ENCODE measurements around the gene INKA2.
"Not testable (repeated sequence)": the region's sequence is repeated elsewhere in the genome, so short reads cannot be mapped to it uniquely, and the experiment has no call there.

INKA2 gene

GRCh38 chr1:111742292-111742691, 3.1 kb upstream of the INKA2 start:
- H3K27ac ChIP-seq (ENCODE audit: insufficient read depth, low read length, poor library complexity, severe bottlenecking) = not testable (repeated sequence)

GRCh38 chr1:111739925-111740765, 950 bp upstream of the INKA2 start:
- DNase-seq = no peak

More at GRCh38 chr1:111742292-111742691, 3.1 kb upstream of the INKA2 start:
- not testable (repeated sequence) for H3K27me3 ChIP-seq (replicated peaks; ENCODE audit: control insufficient read depth, insufficient read depth, low read length, poor library complexity, severe bottlenecking); DNase-seq; H3K9me3 ChIP-seq (ENCODE audit: control insufficient read depth, low read length); H3K36me3 ChIP-seq (ENCODE audit: control insufficient read depth, insufficient read depth, low read length); H3K4me3 ChIP-seq (ENCODE audit: insufficient read depth, low read depth, low read length, poor library complexity, severe bottlenecking)
- peaks cover 13% of the 10 kb centered on the region for H3K4me1 ChIP-seq (ENCODE audit: control insufficient read depth, insufficient read depth, low read length, poor library complexity, severe bottlenecking)

GRCh38 chr1:111738436-111739193, 580 bp downstream of the INKA2 start:
- peak; percentile 33 to 47 (median 37) for DNase-seq
- Histone ChIP-seq H3K27ac (ENCODE audit: insufficient read depth, low read length, poor library complexity, severe bottlenecking) (peak overlapping the region; percentile 56), H3K4me3 (ENCODE audit: insufficient read depth, low read depth, low read length, poor library complexity, severe bottlenecking) (peak overlapping the region; percentile 88), H3K27me3 (replicated peaks; ENCODE audit: control insufficient read depth, insufficient read depth, low read length, poor library complexity, severe bottlenecking) (no peaks in the 10 kb centered on the region), H3K4me1 (ENCODE audit: control insufficient read depth, insufficient read depth, low read length, poor library complexity, severe bottlenecking) (peaks cover 13% of the 10 kb centered on the region), H3K9me3 (ENCODE audit: control insufficient read depth, low read length) (no peaks in the 10 kb centered on the region), H3K36me3 (ENCODE audit: control insufficient read depth, insufficient read depth, low read length) (no peaks in the 10 kb centered on the region)

More at GRCh38 chr1:111739925-111740765, 950 bp upstream of the INKA2 start:
- no peaks in the 10 kb centered on the region for H3K27me3 ChIP-seq (replicated peaks; ENCODE audit: control insufficient read depth, insufficient read depth, low read length, poor library complexity, severe bottlenecking)
- no peaks in the 10 kb centered on the region for H3K36me3 ChIP-seq (ENCODE audit: control insufficient read depth, insufficient read depth, low read length)
- H3K9me3 ChIP-seq (ENCODE audit: control insufficient read depth, low read length) = no peaks in the 10 kb centered on the region
- peaks cover 13% of the 10 kb centered on the region for H3K4me1 ChIP-seq (ENCODE audit: control insufficient read depth, insufficient read depth, low read length, poor library complexity, severe bottlenecking)
- peak overlapping the region; percentile 88 for H3K4me3 ChIP-seq (ENCODE audit: insufficient read depth, low read depth, low read length, poor library complexity, severe bottlenecking)
- no peak overlapping the region for H3K27ac ChIP-seq (ENCODE audit: insufficient read depth, low read length, poor library complexity, severe bottlenecking)

GRCh38 chr1:111738133-111738435, 1.1 kb downstream of the INKA2 start:
- peaks cover 13% of the 10 kb centered on the region for H3K4me1 ChIP-seq (ENCODE audit: control insufficient read depth, insufficient read depth, low read length, poor library complexity, severe bottlenecking)
- no peak overlapping the region for H3K27ac ChIP-seq (ENCODE audit: insufficient read depth, low read length, poor library complexity, severe bottlenecking)
- no peaks in the 10 kb centered on the region for H3K36me3 ChIP-seq (ENCODE audit: control insufficient read depth, insufficient read depth, low read length)
- H3K27me3 ChIP-seq (replicated peaks; ENCODE audit: control insufficient read depth, insufficient read depth, low read length, poor library complexity, severe bottlenecking) = no peaks in the 10 kb centered on the region
- no peak for DNase-seq
- peak overlapping the region; percentile 88 for H3K4me3 ChIP-seq (ENCODE audit: insufficient read depth, low read depth, low read length, poor library complexity, severe bottlenecking)
- H3K9me3 ChIP-seq (ENCODE audit: control insufficient read depth, low read length) = no peaks in the 10 kb centered on the region

GRCh38 chr1:111737216-111738132, 1.7 kb downstream of the INKA2 start:
- H3K9me3 ChIP-seq (ENCODE audit: control insufficient read depth, low read length) = no peaks in the 10 kb centered on the region
- H3K27me3 ChIP-seq (replicated peaks; ENCODE audit: control insufficient read depth, insufficient read depth, low read length, poor library complexity, severe bottlenecking) = no peaks in the 10 kb centered on the region
- peak overlapping the region; percentile 88 for H3K4me3 ChIP-seq (ENCODE audit: insufficient read depth, low read depth, low read length, poor library complexity, severe bottlenecking)
- no peak for DNase-seq
- H3K36me3 ChIP-seq (ENCODE audit: control insufficient read depth, insufficient read depth, low read length) = no peaks in the 10 kb centered on the region
- H3K4me1 ChIP-seq (ENCODE audit: control insufficient read depth, insufficient read depth, low read length, poor library complexity, severe bottlenecking) = peaks cover 13% of the 10 kb centered on the region
- H3K27ac ChIP-seq (ENCODE audit: insufficient read depth, low read length, poor library complexity, severe bottlenecking) = no peak overlapping the region

GRCh38 chr1:111736548-111737215, 2.5 kb downstream of the INKA2 start:
- H3K9me3 ChIP-seq (ENCODE audit: control insufficient read depth, low read length) = no peaks in the 10 kb centered on the region
- no peak overlapping the region for H3K4me3 ChIP-seq (ENCODE audit: insufficient read depth, low read depth, low read length, poor library complexity, severe bottlenecking)
- H3K27me3 ChIP-seq (replicated peaks; ENCODE audit: control insufficient read depth, insufficient read depth, low read length, poor library complexity, severe bottlenecking) = no peaks in the 10 kb centered on the region
- H3K36me3 ChIP-seq (ENCODE audit: control insufficient read depth, insufficient read depth, low read length) = no peaks in the 10 kb centered on the region
- DNase-seq = no peak
- no peak overlapping the region for H3K27ac ChIP-seq (ENCODE audit: insufficient read depth, low read length, poor library complexity, severe bottlenecking)
- H3K4me1 ChIP-seq (ENCODE audit: control insufficient read depth, insufficient read depth, low read length, poor library complexity, severe bottlenecking) = peaks cover 13% of the 10 kb centered on the region

GRCh38 chr1:111735858-111736544, 3.2 kb downstream of the INKA2 start:
- no peaks in the 10 kb centered on the region for H3K36me3 ChIP-seq (ENCODE audit: control insufficient read depth, insufficient read depth, low read length)
- peaks cover 13% of the 10 kb centered on the region for H3K4me1 ChIP-seq (ENCODE audit: control insufficient read depth, insufficient read depth, low read length, poor library complexity, severe bottlenecking)
- H3K27ac ChIP-seq (ENCODE audit: insufficient read depth, low read length, poor library complexity, severe bottlenecking) = no peak overlapping the region
- no peaks in the 10 kb centered on the region for H3K9me3 ChIP-seq (ENCODE audit: control insufficient read depth, low read length)
- DNase-seq = no peak
- H3K27me3 ChIP-seq (replicated peaks; ENCODE audit: control insufficient read depth, insufficient read depth, low read length, poor library complexity, severe bottlenecking) = no peaks in the 10 kb centered on the region
- H3K4me3 ChIP-seq (ENCODE audit: insufficient read depth, low read depth, low read length, poor library complexity, severe bottlenecking) = no peak overlapping the region

- no peaks in the 10 kb centered on the region for H3K9me3 ChIP-seq (ENCODE audit: control insufficient read depth, low read length)
- no peak for DNase-seq
- H3K4me1 ChIP-seq (ENCODE audit: control insufficient read depth, insufficient read depth, low read length, poor library complexity, severe bottlenecking) = peaks cover 12% of the 10 kb centered on the region
- no peak overlapping the region for H3K27ac ChIP-seq (ENCODE audit: insufficient read depth, low read length, poor library complexity, severe bottlenecking)
- H3K27me3 ChIP-seq (replicated peaks; ENCODE audit: control insufficient read depth, insufficient read depth, low read length, poor library complexity, severe bottlenecking) = no peaks in the 10 kb centered on the region
- no peak overlapping the region for H3K4me3 ChIP-seq (ENCODE audit: insufficient read depth, low read depth, low read length, poor library complexity, severe bottlenecking)
- no peaks in the 10 kb centered on the region for H3K36me3 ChIP-seq (ENCODE audit: control insufficient read depth, insufficient read depth, low read length)
Observed at GRCh38 chr1:111735321-111735720, 3.9 kb downstream of the INKA2 start.

- peaks cover 8% of the 10 kb centered on the region for H3K4me1 ChIP-seq (ENCODE audit: control insufficient read depth, insufficient read depth, low read length, poor library complexity, severe bottlenecking)
Observed at GRCh38 chr1:111734856-111735255, 4.3 kb downstream of the INKA2 start.

More at GRCh38 chr1:111734856-111735255, 4.3 kb downstream of the INKA2 start:
- H3K36me3 ChIP-seq (ENCODE audit: control insufficient read depth, insufficient read depth, low read length) = no peaks in the 10 kb centered on the region
- no peak overlapping the region for H3K27ac ChIP-seq (ENCODE audit: insufficient read depth, low read length, poor library complexity, severe bottlenecking)
- no peaks in the 10 kb centered on the region for H3K9me3 ChIP-seq (ENCODE audit: control insufficient read depth, low read length)
- no peak overlapping the region for H3K4me3 ChIP-seq (ENCODE audit: insufficient read depth, low read depth, low read length, poor library complexity, severe bottlenecking)
- no peaks in the 10 kb centered on the region for H3K27me3 ChIP-seq (replicated peaks; ENCODE audit: control insufficient read depth, insufficient read depth, low read length, poor library complexity, severe bottlenecking)
- no peak for DNase-seq

Measured in effector memory CD4-positive, alpha-beta T cell (primary cell).